Kidney (tissue), 14 donors: ENCODE data around the gene TUBAL3. TPM values are rescaled to one million over a fixed set of nuclear protein-coding genes. Genes with fewer than 3 reads are reported as not detected.
A peak's percentile ranks its signal among the peaks of the same experiment; 100 is the strongest.
"Not testable (repeated sequence)": the region's sequence is repeated elsewhere in the genome, so short reads cannot be mapped to it uniquely, and the experiment has no call there.

Source experiments
- DNase-seq, 5 donors: peaks; one replicate each; pipeline ENCODE4 v3.0.0-alpha.2; 2013 to 2020
- FAIRE-seq: peaks from 2 replicates; lab custom pipeline; 2012; peaks lifted over from hg19 to GRCh38; lab: Jason Lieb, UNC
- H3K27ac ChIP-seq, 2 donors: one replicate each; pipeline ENCODE4 v1.7.0; 2013; ENCODE audit warnings: low read depth in 2 of 2, low read length in 2 of 2, inconsistent platforms in 1 of 2
- H3K27me3 ChIP-seq: one replicate; pipeline ENCODE4 v1.7.1; 2013; ENCODE audit warnings: low read length, inconsistent platforms; ENCODE audit not compliant: control insufficient read depth, insufficient read depth
- H3K36me3 ChIP-seq, 3 donors: one replicate each; pipeline versions ENCODE4 v1.7.0 to v1.7.1; 2013; ENCODE audit warnings: low read length in 3 of 3, control low read depth in 1 of 3, inconsistent platforms in 1 of 3; ENCODE audit not compliant: insufficient read depth in 3 of 3, control insufficient read depth in 2 of 3
- H3K4me1 ChIP-seq, 3 donors: one replicate each; pipeline versions ENCODE4 v1.7.0 to v1.7.1; 2013; ENCODE audit warnings: low read length in 3 of 3, inconsistent platforms in 1 of 3, low read depth in 1 of 3; ENCODE audit not compliant: control insufficient read depth in 2 of 3, insufficient read depth in 2 of 3
- H3K4me3 ChIP-seq, 3 donors: one replicate each; pipeline versions ENCODE4 v1.7.0 to v1.8.1; 2013; ENCODE audit warnings: low read length in 3 of 3, control low read depth in 1 of 3, inconsistent platforms in 1 of 3
- H3K9ac ChIP-seq, 3 donors: one replicate each; pipeline versions ENCODE4 v1.7.0 to v1.7.1; 2013; ENCODE audit warnings: low read length in 3 of 3, control low read depth in 1 of 3, inconsistent platforms in 1 of 3
- H3K9me3 ChIP-seq, 3 donors: one replicate each; pipeline versions ENCODE4 v1.7.0 to v1.7.1; 2013; ENCODE audit warnings: low read length in 3 of 3, control low read depth in 1 of 3, inconsistent platforms in 1 of 3; ENCODE audit not compliant: control insufficient read depth in 2 of 3, insufficient read depth in 1 of 3
- intact Hi-C: fragments of 100-400 bp; cut with DNase I; formaldehyde crosslinking; loops from one replicate; pipeline ENCODE4 v1.11.1; 2022
- polyA plus RNA-seq: library from polyadenylated mRNA; stranded (reverse); fragments of 350-450 nt; fragmentation: Illumina TruSeq; extraction: RNeasy Lipid Tissue Mini Kit (QIAGEN cat#74804); gene quantifications from one replicate; pipeline ENCODE4 v1.2.3, GENCODE V29; 2014; ENCODE audit warnings: low read depth, low replicate concordance; ENCODE audit not compliant: insufficient read depth
- total RNA-seq: library from RNA; stranded (reverse); fragmentation: NEBNext Ultra II Directional; extraction: Animal tissue kit (Norgen Biotek cat#: 25700); gene quantifications from one replicate; pipeline ENCODE4 v1.2.1, GENCODE V29; 2021
- TF ChIP-seq, protein P1 (sequence below): IDR thresholded peaks from 3 replicates; pipeline ENCODE4 v1.5.1; 2012; ENCODE audit warnings: mild to moderate bottlenecking, moderate library complexity, borderline replicate concordance; ENCODE audit not compliant: insufficient read depth; ENCODE audit errors: extremely low read depth
- donor health status: control.
- donor health status: control.
- donor health status: control.
- donor health status: control.
- donor health status: control.
- donor health status: DM: yes; HTN: yes; CAD: no.
- donor health status: Normal renal cell carcinoma (clear cell type).

The TUBAL3 gene
- total and polyA plus RNA-seq, 2 donors from 2014 or later: 0.44 to 10.8 TPM

DNA sequence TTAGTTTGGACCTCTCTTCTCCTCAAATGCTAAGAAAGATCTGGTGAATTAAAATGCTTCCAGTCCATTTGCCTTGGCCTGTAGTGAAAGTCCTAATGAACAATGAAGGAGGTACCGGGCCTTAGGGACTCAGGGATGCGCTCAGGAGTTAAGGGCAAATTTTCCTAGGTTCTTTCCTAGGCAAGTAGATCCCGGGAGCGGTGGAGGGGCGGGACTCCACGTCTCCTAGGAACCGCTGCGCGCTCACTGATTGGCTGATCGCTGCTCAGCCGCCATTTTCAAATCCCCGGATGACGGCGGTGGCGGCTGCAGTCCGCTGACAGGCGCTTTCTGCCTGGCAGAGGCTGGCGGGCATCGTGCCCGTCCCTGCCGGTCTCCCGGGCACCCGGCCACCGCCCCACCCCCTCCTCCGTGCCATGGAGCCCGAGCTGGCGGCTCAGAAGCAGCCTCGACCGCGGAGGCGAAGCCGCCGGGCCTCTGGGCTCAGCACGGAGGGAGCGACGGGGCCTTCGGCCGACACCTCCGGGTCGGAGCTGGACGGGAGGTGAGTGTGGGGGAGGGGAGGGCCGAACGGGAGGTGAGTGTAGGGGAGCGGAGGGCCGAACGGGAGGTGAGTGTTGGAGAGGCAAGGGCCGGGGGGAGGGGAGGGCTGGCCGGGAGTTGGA lies 7.8 kb upstream of the TUBAL3 start, which contains the start of gene NET1:
TSS of gene NET1 (plus strand) at position 281 of the 665 bp plus-strand sequence. CDS start at position 417, 136 bp downstream.
- no peaks in the 10 kb centered on the region for H3K9me3 ChIP-seq
- H3K9ac ChIP-seq: peak within 1 kb of the TSS in 1 of 3 donors; percentile 17
- H3K27me3 ChIP-seq: no peaks in the 10 kb centered on the region
- DNase-seq (peak; percentile 94 to 96 (median 95)), FAIRE-seq (peak; percentile 53)
- H3K27ac ChIP-seq: peak within 1 kb of the TSS in 1 of 2 donors; percentile 40
- peaks cover 0 to 5% (median 0%) of the 10 kb centered on the region in 3 donors for H3K4me1 ChIP-seq
- TF ChIP-seq, protein P1, sequence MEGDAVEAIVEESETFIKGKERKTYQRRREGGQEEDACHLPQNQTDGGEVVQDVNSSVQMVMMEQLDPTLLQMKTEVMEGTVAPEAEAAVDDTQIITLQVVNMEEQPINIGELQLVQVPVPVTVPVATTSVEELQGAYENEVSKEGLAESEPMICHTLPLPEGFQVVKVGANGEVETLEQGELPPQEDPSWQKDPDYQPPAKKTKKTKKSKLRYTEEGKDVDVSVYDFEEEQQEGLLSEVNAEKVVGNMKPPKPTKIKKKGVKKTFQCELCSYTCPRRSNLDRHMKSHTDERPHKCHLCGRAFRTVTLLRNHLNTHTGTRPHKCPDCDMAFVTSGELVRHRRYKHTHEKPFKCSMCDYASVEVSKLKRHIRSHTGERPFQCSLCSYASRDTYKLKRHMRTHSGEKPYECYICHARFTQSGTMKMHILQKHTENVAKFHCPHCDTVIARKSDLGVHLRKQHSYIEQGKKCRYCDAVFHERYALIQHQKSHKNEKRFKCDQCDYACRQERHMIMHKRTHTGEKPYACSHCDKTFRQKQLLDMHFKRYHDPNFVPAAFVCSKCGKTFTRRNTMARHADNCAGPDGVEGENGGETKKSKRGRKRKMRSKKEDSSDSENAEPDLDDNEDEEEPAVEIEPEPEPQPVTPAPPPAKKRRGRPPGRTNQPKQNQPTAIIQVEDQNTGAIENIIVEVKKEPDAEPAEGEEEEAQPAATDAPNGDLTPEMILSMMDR: no peak
- no peaks in the 10 kb centered on the region for H3K36me3 ChIP-seq
- intact Hi-C loops: no loop called here
- H3K4me3 ChIP-seq: peak within 1 kb of the TSS; percentile 55 to 80 (median 75)

DNA sequence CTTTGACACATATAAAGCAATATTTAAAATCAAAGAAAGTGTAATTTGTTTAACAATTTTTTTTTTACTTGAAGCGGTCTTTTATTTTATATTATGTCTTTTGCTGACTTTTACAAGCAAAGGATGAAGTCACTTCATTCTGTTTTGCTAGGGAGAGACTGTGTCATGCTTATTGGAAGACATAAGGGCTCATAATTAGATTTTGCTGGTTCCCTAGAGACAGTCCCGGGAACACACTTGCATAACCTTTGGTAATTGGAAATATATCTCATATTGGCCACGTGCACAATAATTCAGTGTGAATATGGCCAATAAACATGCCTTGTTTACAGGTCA lies 7.3 kb upstream of the TUBAL3 start:
- no peak overlapping the region for H3K27ac ChIP-seq
- H3K9me3 ChIP-seq: no peaks in the 10 kb centered on the region
- FAIRE-seq (no peak), DNase-seq (no peak)
- intact Hi-C loops: no loop called here
- peaks cover 0 to 5% (median 0%) of the 10 kb centered on the region in 3 donors for H3K4me1 ChIP-seq
- TF ChIP-seq, protein P1: no peak
- H3K36me3 ChIP-seq: no peaks in the 10 kb centered on the region
- no peaks in the 10 kb centered on the region for H3K27me3 ChIP-seq
- H3K4me3 ChIP-seq: peak overlapping the region; percentile 51 to 75 (median 67)
- no peak overlapping the region for H3K9ac ChIP-seq

DNA sequence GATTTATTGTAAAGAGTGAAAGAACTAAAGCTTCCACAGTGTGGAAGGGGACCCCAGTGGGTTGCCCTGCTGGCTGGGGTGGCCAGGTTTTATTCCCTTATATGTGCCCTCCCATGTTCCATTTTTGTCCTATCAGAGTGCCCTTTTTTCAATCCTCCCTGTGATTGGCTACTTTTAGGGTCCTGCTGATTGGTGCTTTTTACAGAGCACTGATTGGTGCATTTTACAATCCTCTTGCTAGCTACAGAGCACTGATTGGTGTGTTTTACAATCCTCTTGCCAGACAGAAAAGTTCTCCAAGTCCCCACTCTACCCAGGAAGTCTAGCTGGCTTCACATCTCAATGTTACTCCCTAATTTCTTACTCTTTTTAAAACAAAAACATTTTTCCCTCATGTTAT lies 6.2 kb upstream of the TUBAL3 start:
- DNase-seq: not testable (repeated sequence)

DNA sequence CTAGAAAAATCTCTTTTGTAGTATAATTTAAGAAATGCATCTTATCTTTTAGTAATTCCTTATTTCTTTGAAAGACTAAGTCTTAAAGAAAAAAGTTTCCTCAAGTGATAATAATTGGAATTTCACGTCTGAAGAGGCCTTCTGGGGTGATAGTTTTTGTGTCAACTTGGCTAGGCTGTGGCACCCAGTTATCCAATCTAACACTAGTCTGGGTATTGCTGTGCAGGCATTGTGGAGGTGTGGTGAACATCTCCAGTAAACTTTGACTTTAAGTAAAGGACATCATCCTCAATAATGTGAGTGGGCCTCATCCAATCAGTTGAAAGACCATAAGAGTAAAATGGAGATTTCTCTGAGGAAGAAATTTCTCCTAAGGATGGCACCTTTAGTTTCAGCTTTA lies 2.3 kb upstream of the TUBAL3 start:
- H3K4me3 ChIP-seq: no peak overlapping the region
- no peak for FAIRE-seq
- intact Hi-C loops: no loop called here
- no peaks in the 10 kb centered on the region for H3K4me1 ChIP-seq
- no peaks in the 10 kb centered on the region for H3K27me3 ChIP-seq
- no peaks in the 10 kb centered on the region for H3K36me3 ChIP-seq
- TF ChIP-seq, protein P1: no peak
- no peak for DNase-seq
- H3K27ac ChIP-seq: no peak overlapping the region
- H3K9ac ChIP-seq: no peak overlapping the region
- no peaks in the 10 kb centered on the region for H3K9me3 ChIP-seq

More for the DNA sequence above, 6.2 kb upstream of the TUBAL3 start:
- H3K27me3 ChIP-seq, intact Hi-C loops, H3K4me1 ChIP-seq, FAIRE-seq, H3K27ac ChIP-seq, H3K9ac ChIP-seq, H3K9me3 ChIP-seq, H3K4me3 ChIP-seq, H3K36me3 ChIP-seq: not testable (repeated sequence)
